SK-N-SH treated with all-trans-retinoic acid at 6 μM for 48 hours (cell line): Measurements from ENCODE around the gene ALPK3.

Source experiments
- ATAC-seq: fragments of 200-7000 bp; cut with Tn5 transposase; 3 replicates; pipeline ENCODE4 v1.9.1; 2020; ENCODE audit warnings: mild to moderate bottlenecking, moderate library complexity
- ARNTL ChIP-seq: fragments of 450-650 bp; formaldehyde crosslinking; IDR thresholded peaks from 2 replicates; pipeline ENCODE4 v1.5.0; 2020; ENCODE audit warnings: low read depth, mild to moderate bottlenecking, moderate library complexity, borderline replicate concordance
- BACH2 ChIP-seq: fragments of 250-450 bp; sonication (Bioruptor Pico); IDR thresholded peaks from 2 replicates; pipeline ENCODE4 v1.9.0; 2021; ENCODE audit warnings: mild to moderate bottlenecking, borderline replicate concordance
- CREB5 ChIP-seq: fragments of 250-450 bp; sonication (Bioruptor Pico); IDR thresholded peaks from 2 replicates; pipeline ENCODE4 v1.5.1; 2020; ENCODE audit warnings: low read depth, mild to moderate bottlenecking, moderate library complexity
- CSDC2 ChIP-seq: fragments of 250-450 bp; sonication (Bioruptor Pico); IDR thresholded peaks from 2 replicates; pipeline ENCODE4 v1.5.0; 2020; ENCODE audit warnings: mild to moderate bottlenecking, moderate library complexity
- CSRNP3 ChIP-seq: fragments of 250-450 bp; sonication (Bioruptor Pico); IDR thresholded peaks from 2 replicates; pipeline ENCODE4 v1.5.1; 2021; ENCODE audit warnings: mild to moderate bottlenecking, moderate library complexity
- ESRRG ChIP-seq: fragments of 250-450 bp; sonication (Bioruptor Pico); IDR thresholded peaks from 2 replicates; pipeline ENCODE4 v1.6.1; 2021; ENCODE audit warnings: mild to moderate bottlenecking
- GLIS3 ChIP-seq: fragments of 250-450 bp; sonication (Bioruptor Pico); IDR thresholded peaks from 2 replicates; pipeline ENCODE4 v1.5.0; 2020; ENCODE audit warnings: mild to moderate bottlenecking, moderate library complexity
- ISL1 ChIP-seq: fragments of 250-450 bp; sonication (Bioruptor Pico); IDR thresholded peaks from 2 replicates; pipeline ENCODE4 v2.1.2; 2022; ENCODE audit warnings: mild to moderate bottlenecking, moderate library complexity
- PATZ1 ChIP-seq: fragments of 250-450 bp; sonication (Bioruptor Pico); IDR thresholded peaks from 2 replicates; pipeline ENCODE4 v1.8.0; 2020; ENCODE audit warnings: mild to moderate bottlenecking, moderate library complexity, borderline replicate concordance
- POU6F1 ChIP-seq: fragments of 250-450 bp; sonication (Bioruptor Pico); IDR thresholded peaks from 2 replicates; pipeline ENCODE4 v1.8.0; 2021; ENCODE audit warnings: low read depth, mild to moderate bottlenecking, moderate library complexity, borderline replicate concordance
- PPARA ChIP-seq: fragments of 250-450 bp; sonication (Bioruptor Pico); IDR thresholded peaks from 2 replicates; pipeline ENCODE4 v1.5.0; 2020; ENCODE audit warnings: mild to moderate bottlenecking, borderline replicate concordance
- RARB ChIP-seq: fragments of 250-450 bp; sonication (Bioruptor Pico); IDR thresholded peaks from 2 replicates; pipeline ENCODE4 v1.8.0; 2021; ENCODE audit warnings: mild to moderate bottlenecking, moderate library complexity
- SNAI2 ChIP-seq: fragments of 250-450 bp; sonication (Bioruptor Pico); IDR thresholded peaks from 2 replicates; pipeline ENCODE4 v1.5.0; 2020; ENCODE audit warnings: mild to moderate bottlenecking, moderate library complexity
- TCF4 ChIP-seq: fragments of 250-450 bp; sonication (Bioruptor Pico); IDR thresholded peaks from 2 replicates; pipeline ENCODE4 v1.8.0; 2021; ENCODE audit warnings: mild to moderate bottlenecking, moderate library complexity, borderline replicate concordance
- TOX ChIP-seq: fragments of 250-450 bp; sonication (Bioruptor Pico); IDR thresholded peaks from 2 replicates; pipeline ENCODE4 v1.8.0; 2021; ENCODE audit warnings: mild to moderate bottlenecking, moderate library complexity, borderline replicate concordance
- TSHZ2 ChIP-seq: fragments of 250-450 bp; sonication (Bioruptor Pico); IDR thresholded peaks from 2 replicates; pipeline ENCODE4 v1.5.0; 2020; ENCODE audit warnings: mild to moderate bottlenecking, moderate library complexity
- ZFP30 ChIP-seq: fragments of 450-650 bp; formaldehyde crosslinking; IDR thresholded peaks from 2 replicates; pipeline ENCODE4 v1.5.0; 2022; ENCODE audit warnings: mild to moderate bottlenecking, moderate library complexity
- ZNF70 ChIP-seq: fragments of 450-650 bp; formaldehyde crosslinking; IDR thresholded peaks from 2 replicates; pipeline ENCODE4 v1.5.0; 2020; ENCODE audit warnings: mild to moderate bottlenecking, moderate library complexity
- ZNF8 ChIP-seq: fragments of 450-650 bp; formaldehyde crosslinking; IDR thresholded peaks from 2 replicates; pipeline ENCODE4 v1.5.0; 2020; ENCODE audit warnings: mild to moderate bottlenecking, moderate library complexity

Gene ALPK3

GRCh38 chr15:84905016-84905916 lies 88.1 kb downstream of the ALPK3 start:
- TF ChIP-seq CREB5 (no peak), RARB (CRISPR knock-in tag) (no peak), PATZ1 (CRISPR knock-in tag) (no peak), BACH2 (CRISPR knock-in tag) (no peak), ZNF70 (CRISPR knock-in tag) (no peak), PPARA (CRISPR knock-in tag) (no peak), SNAI2 (CRISPR knock-in tag) (no peak), ZFP30 (no peak), POU6F1 (CRISPR knock-in tag) (no peak), CSDC2 (CRISPR knock-in tag) (no peak), TSHZ2 (no peak)

GRCh38 chr15:84907731-84908130 lies 90.6 kb downstream of the ALPK3 start:
- TF ChIP-seq TSHZ2 (no peak), SNAI2 (CRISPR knock-in tag) (no peak)

More at GRCh38 chr15:84905016-84905916, 88.1 kb downstream of the ALPK3 start:
- ATAC-seq: no peak

GRCh38 chr15:84908564-84908963 lies 91.4 kb downstream of the ALPK3 start:
- ATAC-seq: no peak
- no peak for TF ChIP-seq GLIS3 (CRISPR knock-in tag)

More at GRCh38 chr15:84907731-84908130, 90.6 kb downstream of the ALPK3 start:
- ATAC-seq: no peak

GRCh38 chr15:84909029-84909428 lies 91.9 kb downstream of the ALPK3 start:
- no peak for TF ChIP-seq RARB (CRISPR knock-in tag)
- TF ChIP-seq, all 23 proteins: peak for 0
- ATAC-seq: no peak

GRCh38 chr15:84909782-84910181 lies 92.6 kb downstream of the ALPK3 start:
- ATAC-seq: no peak
- TF ChIP-seq CSRNP3 (CRISPR knock-in tag): no peak
- no peak for TF ChIP-seq ESRRG (CRISPR knock-in tag)
- TF ChIP-seq TCF4 (CRISPR knock-in tag): no peak
- no peak for TF ChIP-seq ZNF8 (CRISPR knock-in tag)
- no peak for TF ChIP-seq ISL1
- TF ChIP-seq ARNTL (CRISPR knock-in tag): no peak
- no peak for TF ChIP-seq TOX (CRISPR knock-in tag)
